Heart right ventricle (tissue), 16 donors: Measurements from ENCODE around the gene POU5F2. TPM values are rescaled to one million over a fixed set of nuclear protein-coding genes. Genes with fewer than 3 reads are reported as not detected.

Source experiments
- ATAC-seq, 8 donors: fragments of 200-7000 bp; cut with Tn5 transposase; one replicate each; pipeline ENCODE4 v1.9.1; 2020; ENCODE audit warnings: mild to moderate bottlenecking in 8 of 8, moderate library complexity in 8 of 8, moderate number of reproducible peaks in 1 of 8
- DNase-seq, 2 donors: peaks; one replicate each; pipeline ENCODE4 v3.0.0-alpha.2; 2020
- H3K27ac ChIP-seq, 10 donors: fragments of 200-600 bp; sonication (generic) in 2 of 10; one replicate each; pipeline versions ENCODE4 v1.5.0 to v1.8.0; 2020 to 2022; ENCODE audit warnings: mild to moderate bottlenecking in 3 of 10
- H3K27me3 ChIP-seq, 7 donors: fragments of 200-600 bp; one replicate each; pipeline ENCODE4 v1.8.0; 2021 to 2022; ENCODE audit warnings: mild to moderate bottlenecking in 2 of 7
- H3K36me3 ChIP-seq, 9 donors: fragments of 200-600 bp; sonication (generic) in 1 of 9; one replicate each; pipeline versions ENCODE4 v1.5.0 to v1.8.0; 2020 to 2022; ENCODE audit warnings: mild to moderate bottlenecking in 2 of 9
- H3K4me1 ChIP-seq, 9 donors: fragments of 200-600 bp; sonication (generic) in 1 of 9; one replicate each; pipeline versions ENCODE4 v1.5.0 to v1.8.0; 2020 to 2022; ENCODE audit warnings: mild to moderate bottlenecking in 4 of 9
- H3K4me3 ChIP-seq, 10 donors: fragments of 200-600 bp; sonication (generic) in 2 of 10; one replicate each; pipeline versions ENCODE4 v1.5.0 to v1.8.0; 2020 to 2022; ENCODE audit warnings: mild to moderate bottlenecking in 7 of 10, moderate library complexity in 2 of 10
- H3K9me3 ChIP-seq, 11 donors: fragments of 200-600 bp in 10 of 11; sonication (generic) in 2 of 11; one replicate each; pipeline versions ENCODE4 v1.5.0 to v1.8.0; 2013 to 2022; ENCODE audit warnings: mild to moderate bottlenecking in 2 of 11, control low read depth in 1 of 11, moderate library complexity in 1 of 11
- CTCF ChIP-seq, 9 donors: fragments of 200-600 bp; sonication (generic) in 2 of 9; IDR thresholded peaks; one replicate each; pipeline versions ENCODE4 v1.5.0 to v1.8.0; 2021 to 2022; ENCODE audit warnings: antibody characterized with exemption in 9 of 9, mild to moderate bottlenecking in 5 of 9, moderate library complexity in 1 of 9
- WGBS, 2 donors: extraction: QIAGEN DNeasy Blood & Tissue Kit; methylation state at CpG; one replicate each; pipeline ENCODE4 v1.1.7; 2013; ENCODE audit warnings: inconsistent platforms in 1 of 2; 5-methylcytosine and 5-hydroxymethylcytosine counted together
- intact Hi-C, 10 donors: fragments of 100-400 bp; cut with DNase I; formaldehyde crosslinking; loops; one replicate each; pipeline versions ENCODE4 v1.11.1 to v1.14.2; 2022
- polyA plus RNA-seq, 2 donors: library from polyadenylated mRNA; stranded (reverse); fragments of 200-250 nt; gene quantifications; one replicate each; pipeline ENCODE4 v1.2.3, GENCODE V29; 2013
- total RNA-seq, 10 donors: library from RNA; stranded (reverse); fragmentation: NEBNext Ultra II Directional in 3 of 10; extraction: Animal tissue kit (Norgen Biotek cat#: 25700) in 3 of 10; gene quantifications; one replicate each; pipeline versions ENCODE4 v1.2.1 to v1.2.4, GENCODE V29; 2021 to 2023
- donor health status: Arrhythmogenic right ventricular cardiomyopathy.
- donor health status: ischemic (EF 13 %, LVEDD 7.1; RV severe dilation, severe dysfunction).
- donor health status: healthy with polysubstance abuse.
- donor health status: DM: no; HTN: yes; CAD: no.
- donor health status: DM: no; HTN: no; CAD: no.
- donor health status: ischemic (EF 25% LVEDD 6.9; RV normal size, moderate dysfunction).
- donor health status: ischemic (EF 25% LVEDD 5.7; RV mildly dilated, moderate dysfunction).
- donor health status: healthy.
- donor health status: DM: yes; HTN: yes; CAD: no.
- donor health status: Ischemic cardiomyopathy.
- donor health status: ischemic (EF 35%, LVEDD 5.7; RV mildly dilated, moderate dysfunction).
- donor health status: nonischemic (EF 11% LVEDD 7.7; RV severe dilation, severe dysfunction).
- donor health status: DM: yes; HTN: yes; CAD: no.
- donor health status: PGD.
- donor health status: ischemic (EF 29% LVEDD 5.4; RV normal size, mild dysfunction).
- donor health status: nonischemic (EF 23%, LVEDD 6.1; RV moderate dilation, normal function).

The POU5F2 gene
- total and polyA plus RNA-seq, 12 donors, result 0.01 to 0.51 (median 0.31) TPM

- no peaks in the 10 kb centered on the region for H3K4me1 ChIP-seq
- H3K4me3 ChIP-seq, result no peak overlapping the region
- ATAC-seq (no peak), DNase-seq (no peak)
- H3K27ac ChIP-seq, result no peak overlapping the region
- no peak for TF ChIP-seq CTCF (IDR thresholded peaks at IDR 0.05)
- peaks cover 0 to 17% (median 0%) of the 10 kb centered on the region in 11 donors for H3K9me3 ChIP-seq
- intact Hi-C loops, result no loop called here
- H3K36me3 ChIP-seq, result peaks cover 0 to 13% (median 0%) of the 10 kb centered on the region in 9 donors
- no peaks in the 10 kb centered on the region for H3K27me3 ChIP-seq
- 88 to 91% methylated on average over 1 of the region's 1 CpG for WGBS, 2 donors
Measured at GRCh38 chr5:93735378-93735777, 6.0 kb downstream of the POU5F2 start.

DNA sequence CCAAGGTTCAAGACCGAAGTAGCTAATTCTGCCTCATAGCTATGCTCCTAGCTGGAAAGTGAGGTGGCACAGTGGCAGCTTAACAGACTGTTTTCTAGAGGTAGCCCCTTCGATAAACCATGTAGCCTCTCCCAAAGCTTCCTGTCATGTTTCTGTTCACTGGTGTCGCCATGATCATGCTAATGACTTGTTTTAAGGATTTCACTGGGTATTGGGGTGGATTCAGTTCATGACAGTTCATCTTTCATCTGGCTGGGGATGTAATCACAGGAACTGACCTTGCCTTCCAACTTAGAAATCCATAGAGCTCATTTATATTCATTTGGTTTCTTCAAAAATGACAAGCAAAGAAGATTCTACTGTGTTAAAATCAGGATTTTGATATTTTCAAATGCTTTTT lies 9.4 kb downstream of the POU5F2 start:
- ATAC-seq, result no peak

DNA sequence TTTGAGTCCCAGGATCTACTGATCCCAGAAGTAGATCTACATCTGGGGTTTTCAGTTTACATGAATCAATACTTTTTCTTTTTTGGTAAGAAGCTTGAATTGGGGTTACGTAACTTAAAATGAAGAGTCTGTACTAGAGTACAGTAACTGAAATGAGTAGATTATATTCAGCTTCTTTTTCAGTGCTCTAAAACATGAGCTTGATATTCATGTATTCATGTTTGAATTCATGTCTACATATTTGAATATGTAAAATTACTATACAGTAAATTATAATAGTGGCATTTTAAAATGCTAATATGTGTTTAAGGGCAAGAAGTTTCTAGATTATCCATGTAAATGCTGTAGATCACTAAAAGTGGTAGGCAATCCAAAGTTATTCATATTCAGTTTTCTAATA lies 14.8 kb downstream of the POU5F2 start:
- Histone ChIP-seq H3K27me3 (no peaks in the 10 kb centered on the region), H3K9me3 (no peaks in the 10 kb centered on the region), H3K27ac (no peak overlapping the region), H3K4me1 (peaks cover 0 to 6% (median 0%) of the 10 kb centered on the region in 9 donors), H3K36me3 (no peaks in the 10 kb centered on the region), H3K4me3 (no peak overlapping the region)
- ATAC-seq, result no peak
- no peak for DNase-seq
- 98 to 100% methylated on average over 1 of the region's 1 CpG for WGBS, 2 donors
- no peak for TF ChIP-seq CTCF (IDR thresholded peaks at IDR 0.05)
- intact Hi-C loops, result loop anchor here in 1 of 10 donors (5.0 kb wide), 1 partner anchor 1424 kb away; no protein-coding TSS in a partner anchor

More for the DNA sequence above, 9.4 kb downstream of the POU5F2 start:
- no peak overlapping the region for H3K4me3 ChIP-seq
- no peaks in the 10 kb centered on the region for H3K27me3 ChIP-seq
- no peaks in the 10 kb centered on the region for H3K9me3 ChIP-seq
- no peak for TF ChIP-seq CTCF (IDR thresholded peaks at IDR 0.05)
- H3K4me1 ChIP-seq, result no peaks in the 10 kb centered on the region
- H3K27ac ChIP-seq, result no peak overlapping the region
- intact Hi-C loops, result no loop called here
- 94 to 95% methylated on average over 3 of the region's 3 CpGs for WGBS, 2 donors
- H3K36me3 ChIP-seq, result peaks cover 0 to 4% (median 0%) of the 10 kb centered on the region in 9 donors
- no peak for DNase-seq

GRCh38 chr5:93724791-93725190 lies 16.6 kb downstream of the POU5F2 start:
- DNase-seq (no peak), ATAC-seq (no peak)
- Histone ChIP-seq H3K4me3 (no peak overlapping the region), H3K27me3 (no peaks in the 10 kb centered on the region), H3K4me1 (peaks cover 0 to 6% (median 0%) of the 10 kb centered on the region in 9 donors), H3K9me3 (no peaks in the 10 kb centered on the region), H3K27ac (no peak overlapping the region), H3K36me3 (no peaks in the 10 kb centered on the region)
- TF ChIP-seq CTCF (IDR thresholded peaks at IDR 0.05), result no peak
- WGBS, 2 donors, result 98% methylated on average over 1 of the region's 1 CpG
- intact Hi-C loops, result loop anchor here in 1 of 10 donors (5.0 kb wide), 1 partner anchor 1422 kb away; no protein-coding TSS in a partner anchor
